Left hindlimb (tissue), 1 donor: ENCODE measurements around the gene ADORA1.

Experiments
- DNase-seq: peaks from one replicate; pipeline ENCODE4 v3.0.0-alpha.2; 2018

Gene ADORA1

DNA sequence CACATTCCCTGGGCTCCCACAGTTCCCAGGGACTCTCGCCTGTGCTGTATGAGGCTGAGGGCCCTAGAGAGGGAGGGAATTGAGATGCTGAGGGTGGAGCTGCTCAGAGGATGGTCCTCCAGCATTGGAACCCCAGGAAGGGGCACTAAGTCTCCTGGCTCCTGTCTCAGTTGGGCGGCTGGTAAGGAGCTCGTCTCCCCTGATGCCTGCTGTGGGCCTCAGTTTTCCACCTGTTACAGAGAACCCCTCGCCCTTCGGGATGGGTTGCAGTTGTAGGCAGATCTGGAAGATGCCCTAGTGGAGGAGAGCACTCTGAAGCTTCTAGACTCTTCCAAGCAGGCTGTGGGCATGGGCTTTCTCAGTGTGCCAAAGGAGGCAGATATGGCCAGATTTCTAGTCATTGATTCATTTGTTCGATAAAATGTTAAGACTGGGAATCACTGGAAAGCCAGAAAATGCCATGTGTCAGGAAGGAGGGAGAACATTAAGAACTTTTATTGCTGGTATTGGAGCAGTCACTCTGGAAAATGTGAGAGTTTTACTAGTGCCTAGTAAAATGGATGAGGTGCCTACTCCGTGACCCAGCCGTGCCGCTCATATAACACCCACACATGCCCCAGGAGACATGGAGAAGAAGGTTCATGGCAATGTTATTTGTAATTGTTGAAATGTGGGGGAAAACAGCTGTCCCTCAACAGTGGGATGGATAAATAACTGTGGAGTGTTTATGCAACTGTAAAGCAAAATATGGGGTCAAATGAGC is 48.9 kb downstream of the ADORA1 start:
- DNase-seq: no peak

DNA sequence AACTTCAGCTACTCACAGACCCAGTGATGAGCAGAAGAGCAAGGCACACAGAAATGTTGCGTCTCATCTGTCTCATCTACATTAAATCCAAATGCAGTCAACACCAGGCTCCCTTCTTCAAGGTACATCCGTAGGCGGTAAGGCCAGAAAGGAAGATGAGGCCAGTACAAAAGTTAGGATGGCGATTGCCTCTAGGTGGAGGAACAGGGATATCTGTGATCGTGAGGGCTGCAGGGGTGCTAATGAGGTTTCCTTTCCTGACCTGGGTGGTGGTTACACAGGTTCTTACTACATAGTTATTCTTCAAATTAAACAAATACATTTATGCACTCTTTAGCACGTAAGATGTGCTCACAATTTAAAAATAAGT is 49.5 kb downstream of the ADORA1 start:
- no peak for DNase-seq

DNA sequence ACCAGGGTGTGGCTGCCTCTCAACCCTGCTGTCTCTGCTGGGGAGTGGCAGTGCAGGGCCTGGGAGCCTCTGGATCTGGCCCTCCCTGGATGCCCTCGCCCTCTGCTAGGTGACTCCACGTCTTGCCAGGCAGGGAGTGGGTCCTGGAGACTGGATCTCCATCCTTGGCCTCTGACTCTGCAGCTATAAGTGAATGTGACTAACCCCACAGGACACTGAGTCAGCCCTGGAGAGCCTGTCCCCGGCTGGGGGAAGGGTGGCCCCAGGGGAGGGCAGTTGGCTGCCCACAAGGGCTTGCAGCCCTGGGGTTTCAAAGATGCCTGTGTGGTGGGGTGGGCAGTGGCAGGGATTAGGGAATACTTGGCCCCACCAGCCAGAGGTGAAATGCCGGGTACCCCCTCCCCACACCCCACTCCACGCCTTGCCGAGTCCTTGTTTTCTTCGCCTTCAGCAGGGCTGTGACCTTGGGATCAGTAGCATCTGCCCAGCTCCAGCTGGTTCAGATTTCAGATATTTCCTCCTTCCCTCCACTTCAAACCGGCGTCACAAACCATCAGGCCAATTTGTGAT is 50.0 kb downstream of the ADORA1 start:
- DNase-seq: no peak

- no peak for DNase-seq
Measured at GRCh38 chr1:203178083-203178482, 50.6 kb downstream of the ADORA1 start.

DNA sequence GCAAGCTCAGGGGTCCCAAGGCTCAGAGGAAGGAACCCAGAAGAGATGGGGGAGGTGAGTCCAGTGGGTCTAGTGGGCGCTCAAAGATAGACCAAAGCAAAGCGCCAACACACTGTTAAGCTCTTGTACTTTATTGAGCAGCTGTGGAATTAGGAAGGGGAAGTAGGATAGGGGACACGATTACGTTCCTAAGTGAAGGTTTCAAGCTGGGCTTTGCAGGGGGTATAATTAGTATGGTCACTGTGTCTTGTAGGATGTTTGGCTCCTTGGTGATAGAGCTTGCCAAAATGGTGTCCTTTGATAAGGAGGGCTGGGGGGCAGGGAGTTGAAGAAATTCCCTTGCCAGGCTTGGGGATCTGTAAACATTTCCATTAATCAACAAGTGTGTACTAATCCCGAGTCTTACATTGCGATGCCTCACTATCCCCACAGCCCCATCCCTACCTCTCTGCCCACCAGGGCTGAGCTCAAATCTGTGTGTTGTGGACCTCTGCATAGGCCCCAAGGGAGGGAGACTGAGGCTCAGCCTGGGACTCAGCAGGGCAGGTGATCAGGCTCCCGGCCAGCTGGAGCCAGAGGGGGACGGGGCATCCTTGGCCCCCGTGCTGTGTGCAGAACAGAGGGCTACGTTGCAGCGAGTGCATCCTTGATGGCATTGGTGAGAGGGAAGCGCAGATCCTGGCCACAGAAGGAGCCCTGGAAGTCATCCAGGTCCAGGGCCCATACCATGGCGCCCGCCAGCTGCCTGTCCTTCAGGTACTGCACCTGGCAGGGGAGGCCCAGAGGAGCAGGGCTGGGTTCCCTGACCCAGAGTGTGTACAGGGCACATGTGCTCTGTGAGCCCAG is 51.5 kb downstream of the ADORA1 start:
- no peak for DNase-seq

DNA sequence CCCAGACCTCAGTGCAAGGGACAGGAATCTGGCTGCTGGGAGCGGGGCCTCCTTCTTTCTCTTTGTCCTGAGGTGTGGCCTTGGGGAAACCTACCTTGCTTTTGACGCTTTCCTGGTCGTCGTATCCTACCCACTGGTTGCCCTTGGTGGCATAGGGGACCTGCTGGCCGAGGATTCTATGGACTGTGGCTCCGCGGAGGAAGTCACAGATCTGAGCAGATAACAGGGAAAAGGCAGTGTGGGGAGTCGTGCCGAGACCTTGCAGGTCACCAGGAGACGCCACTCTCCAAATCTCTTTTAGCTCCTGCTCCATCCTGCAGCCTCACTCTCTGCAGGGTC is 52.1 kb downstream of the ADORA1 start:
- no peak for DNase-seq

DNA sequence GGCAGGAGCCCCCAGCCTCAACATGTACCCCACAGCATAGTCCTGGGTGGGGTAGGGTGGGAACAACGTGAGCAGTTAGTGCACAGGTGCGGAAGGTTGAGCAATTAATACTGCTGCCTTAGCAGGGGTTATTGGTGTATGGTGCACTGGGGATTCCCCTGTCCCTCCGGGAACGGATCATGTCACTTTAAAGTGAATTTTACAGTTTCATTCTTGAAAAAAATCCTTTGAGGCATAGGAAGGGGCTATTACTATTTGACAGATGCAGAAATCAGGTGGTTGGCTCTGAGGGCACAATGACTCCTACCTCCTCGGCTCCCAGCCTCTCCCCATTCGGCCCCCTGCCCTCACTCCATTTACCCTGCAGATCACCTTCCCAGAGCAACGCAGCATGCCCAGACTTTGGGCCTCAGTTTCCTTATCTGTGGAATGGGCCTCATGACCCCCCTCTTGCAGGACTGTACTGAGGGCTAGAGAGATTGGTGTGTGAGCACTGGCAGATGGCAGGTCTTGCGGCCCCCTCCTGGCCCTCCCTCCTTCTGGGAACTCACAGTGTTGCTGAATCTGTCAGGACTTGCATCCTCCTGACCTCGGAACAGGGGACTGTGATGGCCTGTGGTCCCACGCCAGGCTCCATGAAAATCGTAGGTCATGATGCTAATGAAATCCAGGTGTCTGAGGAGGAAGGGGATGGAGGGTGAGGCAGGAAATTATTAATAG is 53.2 kb downstream of the ADORA1 start:
- DNase-seq: no peak

DNA sequence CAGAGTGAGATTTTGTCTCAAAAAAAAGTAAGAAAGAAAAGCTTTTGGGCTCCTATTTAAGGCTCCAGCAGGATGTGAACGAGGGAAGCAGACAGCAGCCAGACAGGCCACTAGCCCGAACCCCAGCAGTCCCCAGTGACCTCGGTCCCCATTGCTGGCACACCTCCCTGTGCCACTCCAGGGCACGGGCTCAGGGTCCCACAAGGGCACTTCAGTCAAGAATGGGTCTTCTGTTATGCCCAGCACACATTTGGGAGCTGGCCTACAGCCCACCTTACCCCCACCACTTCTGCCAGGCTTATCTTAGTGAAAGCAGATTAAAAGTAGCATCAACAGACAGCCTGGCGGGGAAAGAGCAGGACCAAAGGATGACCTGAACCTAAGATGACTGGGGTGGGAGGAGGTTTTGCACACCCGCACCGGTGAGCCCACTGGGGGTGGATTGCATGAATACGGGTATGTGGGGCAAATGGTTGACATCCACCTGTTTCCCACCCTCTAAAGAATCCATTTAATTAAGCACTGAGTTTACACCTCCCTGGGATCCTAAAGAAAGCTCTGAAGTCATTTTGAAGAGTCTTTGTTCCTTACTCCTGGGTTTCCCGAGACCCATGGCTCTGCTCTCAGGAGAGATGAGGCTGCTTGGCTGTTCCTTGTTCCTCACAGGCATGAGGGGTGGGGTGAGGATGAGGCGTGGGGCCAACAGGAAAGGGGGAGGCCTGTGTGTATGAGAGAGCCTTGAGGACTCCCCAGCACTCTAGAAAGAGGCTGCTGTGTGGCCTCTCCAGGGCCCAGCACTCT is 54.3 kb downstream of the ADORA1 start:
- DNase-seq: no peak

DNA sequence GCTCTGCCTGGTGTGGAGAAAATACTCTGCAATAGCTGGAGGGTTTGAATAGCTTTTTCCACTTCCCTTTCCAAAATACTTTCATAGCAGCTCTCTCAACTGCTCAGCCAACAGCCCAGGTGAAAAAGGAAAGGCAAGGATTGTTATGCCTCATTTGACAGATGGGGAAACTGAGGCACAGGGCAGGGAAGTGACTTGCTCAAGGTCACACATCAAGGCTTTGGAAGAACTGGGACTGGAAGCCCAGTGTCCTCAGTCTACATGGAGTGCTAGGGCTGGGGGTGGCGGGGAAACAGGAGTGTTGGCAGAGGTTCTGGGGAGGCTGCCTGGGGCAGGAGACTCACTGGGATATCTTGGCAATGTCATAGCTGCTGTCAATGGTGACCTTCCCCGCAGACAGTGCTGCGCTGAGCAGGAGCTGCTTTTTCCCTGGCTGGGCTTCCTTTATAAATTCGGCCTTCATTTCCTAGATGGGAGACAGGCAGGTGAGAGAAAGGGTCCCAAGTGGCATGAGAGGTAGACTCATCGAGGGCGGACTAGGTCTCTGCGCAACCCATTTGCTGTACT is 54.9 kb downstream of the ADORA1 start:
- no peak for DNase-seq

- no peak for DNase-seq
Measured at GRCh38 chr1:203183828-203184227, 56.3 kb downstream of the ADORA1 start.

- no peak for DNase-seq
Measured at GRCh38 chr1:203184467-203184866, 56.9 kb downstream of the ADORA1 start.

GRCh38 chr1:203185061-203185461 is 57.5 kb downstream of the ADORA1 start:
- no peak for DNase-seq

- no peak for DNase-seq
Measured at GRCh38 chr1:203185585-203185984, 58.1 kb downstream of the ADORA1 start.

- DNase-seq: no peak
Measured at GRCh38 chr1:203186091-203186445, 58.5 kb downstream of the ADORA1 start.

DNA sequence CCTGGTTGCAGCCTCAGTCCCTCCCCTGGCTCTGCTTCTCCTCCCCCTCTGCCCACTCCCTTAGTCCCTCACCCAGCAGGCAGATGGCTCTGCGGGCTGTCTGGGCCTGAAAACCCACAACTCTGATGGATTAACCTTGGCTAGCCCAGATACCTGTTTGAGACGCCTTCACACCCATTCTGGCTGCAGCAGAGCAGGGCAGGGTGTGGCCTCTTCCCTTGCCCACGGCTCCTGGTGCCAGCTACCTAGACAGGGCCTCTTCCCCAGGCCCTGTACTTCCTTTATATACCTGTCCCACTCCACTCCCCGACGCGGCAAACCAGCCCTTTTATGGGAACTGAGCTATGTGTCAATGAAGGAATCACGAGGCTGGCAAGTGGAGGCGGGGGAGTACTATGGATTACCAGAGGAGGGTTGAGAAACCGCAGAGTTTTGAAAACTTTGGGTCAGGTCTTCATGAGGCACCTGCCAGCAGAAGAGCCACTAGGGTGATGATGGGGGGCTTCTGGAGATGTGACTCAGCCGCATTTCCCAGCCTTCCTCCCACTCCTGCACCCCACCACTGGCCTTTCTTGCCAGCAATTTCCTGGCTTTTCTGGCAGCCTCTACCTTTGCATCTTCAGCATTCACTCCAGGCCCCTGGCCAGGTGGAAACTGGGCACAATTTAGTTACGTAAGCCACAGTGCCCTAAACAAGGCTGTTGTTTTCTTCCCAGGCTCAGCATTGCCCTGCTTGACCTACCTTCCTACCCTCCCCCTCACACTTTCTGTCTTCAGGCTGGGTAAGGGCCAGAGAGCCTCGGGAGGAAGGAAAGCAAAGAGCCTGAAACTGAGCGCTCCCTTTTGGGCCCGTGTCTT is 59.1 kb downstream of the ADORA1 start, which contains the start of gene CHI3L1:
TSS of gene CHI3L1 (minus strand) at position 259 of the 858 bp plus-strand sequence. CDS start at position 178, 81 bp downstream.
- no peak for DNase-seq

DNA sequence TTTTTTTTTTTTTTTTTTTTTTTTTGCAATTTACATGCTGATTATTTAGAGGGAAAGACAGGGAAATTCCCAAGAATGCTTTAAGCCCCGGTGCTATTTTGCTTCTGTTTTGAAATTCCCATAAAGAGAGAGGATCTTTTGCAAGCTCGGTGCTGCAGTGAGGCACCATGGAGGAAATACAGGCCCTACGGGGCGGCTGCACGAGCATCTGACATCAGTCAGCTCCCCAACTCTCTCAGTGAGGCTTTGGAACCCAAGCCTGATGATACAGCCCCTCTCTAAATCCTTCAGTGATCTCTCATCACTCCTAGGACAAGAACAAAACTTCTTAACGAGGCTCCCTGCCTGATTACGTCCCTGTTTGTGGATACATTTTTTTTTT is 59.8 kb downstream of the ADORA1 start:
- DNase-seq: no peak

GRCh38 chr1:203187689-203188264 is 60.3 kb downstream of the ADORA1 start:
- DNase-seq: no peak

GRCh38 chr1:203188686-203189232 is 61.2 kb downstream of the ADORA1 start:
- no peak for DNase-seq

DNA sequence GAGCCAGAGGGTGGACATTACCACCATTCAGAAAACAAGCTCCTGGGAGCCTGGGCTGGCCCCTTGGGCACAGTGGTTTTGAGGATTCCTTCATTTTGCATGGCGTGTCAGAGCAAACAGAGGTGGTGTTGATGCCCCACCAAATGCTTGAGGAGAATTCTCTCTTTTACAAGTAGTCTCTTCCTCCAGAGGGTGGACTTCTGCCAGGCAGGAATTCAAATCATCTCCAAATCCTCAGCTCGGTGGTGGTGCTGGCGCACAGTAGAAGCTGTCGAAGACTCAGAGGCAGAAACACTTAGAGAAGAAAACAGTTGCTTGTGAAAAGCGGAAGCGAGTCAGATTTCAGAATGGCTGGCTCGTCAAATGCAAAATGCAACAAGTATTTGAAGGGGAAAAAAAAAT is 62.4 kb downstream of the ADORA1 start:
- DNase-seq: no peak

DNA sequence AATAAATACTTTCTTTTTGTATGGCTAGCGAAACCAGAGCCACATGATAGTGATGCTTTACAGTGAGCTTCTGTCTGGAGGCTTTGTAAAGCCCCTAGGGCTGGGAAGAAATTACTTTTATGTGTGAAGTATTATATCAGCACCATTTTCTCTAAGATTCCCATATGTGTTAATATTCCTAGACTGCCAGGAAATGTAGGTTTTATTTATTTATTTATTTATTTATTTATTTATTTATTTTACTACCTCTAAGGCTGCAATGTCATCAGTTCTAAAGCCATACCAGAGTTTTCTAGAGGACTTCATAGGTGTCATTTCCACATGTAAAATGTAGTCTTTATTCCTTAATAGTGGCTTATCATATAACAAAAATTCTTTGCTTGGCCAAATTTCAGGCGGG is 63.4 kb downstream of the ADORA1 start:
- DNase-seq: no peak

- no peak for DNase-seq
Measured at GRCh38 chr1:203196371-203196770, 68.8 kb downstream of the ADORA1 start.
